ENCODE data around the gene DPP10.

GRCh38 chr2:115163572-115163971 lies 721.1 kb downstream of the DPP10 start:
- no peak for TF ChIP-seq CTCF (IDR thresholded peaks at IDR 0.05; ENCODE audit: borderline replicate concordance, extremely low read depth, low read length, poor library complexity, severe bottlenecking)
- TF ChIP-seq EZH2 (IDR thresholded peaks at IDR 0.05; ENCODE audit: borderline replicate concordance, low read depth, low read length, severe bottlenecking) = no peak

Measured in DND-41 (cell line).